DND-41 (cell line): ENCODE results near the gene ADRM1.

ENCODE experiments used
- EZH2 ChIP-seq: IDR thresholded peaks from 3 replicates; pipeline ENCODE4 v1.6.1; 2012; ENCODE audit warnings: borderline replicate concordance, low read depth, mild to moderate bottlenecking, moderate library complexity, low read length, inconsistent platforms; ENCODE audit not compliant: severe bottlenecking
- TF ChIP-seq, protein P1 (sequence below): IDR thresholded peaks from 2 replicates; pipeline ENCODE4 v1.5.1; 2012; ENCODE audit warnings: borderline replicate concordance, low read length, moderate library complexity, mild to moderate bottlenecking; ENCODE audit not compliant: poor library complexity, severe bottlenecking; ENCODE audit errors: extremely low read depth

DNA sequence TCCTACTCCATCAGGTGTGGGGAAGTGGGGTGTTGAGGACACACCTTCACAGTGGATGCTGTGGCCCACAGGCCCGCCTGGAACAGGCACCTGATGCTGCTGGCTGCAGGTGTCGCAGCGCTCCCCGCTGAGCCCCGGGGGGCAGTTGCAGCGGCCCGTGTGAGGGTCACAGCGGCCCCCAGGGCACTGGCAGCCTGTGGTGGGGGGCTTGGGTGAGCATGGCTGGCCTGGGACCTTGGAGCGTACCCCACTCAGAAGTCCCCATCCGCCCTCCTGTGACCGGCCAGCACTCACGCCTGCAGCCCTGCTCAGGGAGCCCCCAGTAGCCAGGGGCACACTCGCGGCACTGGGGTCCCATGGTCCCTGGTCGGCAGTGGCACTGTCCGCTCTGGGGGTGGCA lies 19.2 kb downstream of the ADRM1 start:
- TF ChIP-seq, protein P1, sequence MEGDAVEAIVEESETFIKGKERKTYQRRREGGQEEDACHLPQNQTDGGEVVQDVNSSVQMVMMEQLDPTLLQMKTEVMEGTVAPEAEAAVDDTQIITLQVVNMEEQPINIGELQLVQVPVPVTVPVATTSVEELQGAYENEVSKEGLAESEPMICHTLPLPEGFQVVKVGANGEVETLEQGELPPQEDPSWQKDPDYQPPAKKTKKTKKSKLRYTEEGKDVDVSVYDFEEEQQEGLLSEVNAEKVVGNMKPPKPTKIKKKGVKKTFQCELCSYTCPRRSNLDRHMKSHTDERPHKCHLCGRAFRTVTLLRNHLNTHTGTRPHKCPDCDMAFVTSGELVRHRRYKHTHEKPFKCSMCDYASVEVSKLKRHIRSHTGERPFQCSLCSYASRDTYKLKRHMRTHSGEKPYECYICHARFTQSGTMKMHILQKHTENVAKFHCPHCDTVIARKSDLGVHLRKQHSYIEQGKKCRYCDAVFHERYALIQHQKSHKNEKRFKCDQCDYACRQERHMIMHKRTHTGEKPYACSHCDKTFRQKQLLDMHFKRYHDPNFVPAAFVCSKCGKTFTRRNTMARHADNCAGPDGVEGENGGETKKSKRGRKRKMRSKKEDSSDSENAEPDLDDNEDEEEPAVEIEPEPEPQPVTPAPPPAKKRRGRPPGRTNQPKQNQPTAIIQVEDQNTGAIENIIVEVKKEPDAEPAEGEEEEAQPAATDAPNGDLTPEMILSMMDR: no peak
- TF ChIP-seq EZH2: no peak
